Hematopoietic multipotent progenitor cell treated with erythropoietin and hydrocortisone succinate and interleukin-3 and kit ligand, for 8 days (in vitro differentiated cells): ENCODE measurements around the gene AURKB.
A peak's percentile ranks its signal among the peaks of the same experiment; 100 is the strongest.
"Not testable (repeated sequence)": the region's sequence is repeated elsewhere in the genome, so short reads cannot be mapped to it uniquely, and the experiment has no call there.

Source experiments
- DNase-seq: peaks from one replicate; pipeline ENCODE4 v3.0.0-alpha.2; 2015

AURKB gene

DNA sequence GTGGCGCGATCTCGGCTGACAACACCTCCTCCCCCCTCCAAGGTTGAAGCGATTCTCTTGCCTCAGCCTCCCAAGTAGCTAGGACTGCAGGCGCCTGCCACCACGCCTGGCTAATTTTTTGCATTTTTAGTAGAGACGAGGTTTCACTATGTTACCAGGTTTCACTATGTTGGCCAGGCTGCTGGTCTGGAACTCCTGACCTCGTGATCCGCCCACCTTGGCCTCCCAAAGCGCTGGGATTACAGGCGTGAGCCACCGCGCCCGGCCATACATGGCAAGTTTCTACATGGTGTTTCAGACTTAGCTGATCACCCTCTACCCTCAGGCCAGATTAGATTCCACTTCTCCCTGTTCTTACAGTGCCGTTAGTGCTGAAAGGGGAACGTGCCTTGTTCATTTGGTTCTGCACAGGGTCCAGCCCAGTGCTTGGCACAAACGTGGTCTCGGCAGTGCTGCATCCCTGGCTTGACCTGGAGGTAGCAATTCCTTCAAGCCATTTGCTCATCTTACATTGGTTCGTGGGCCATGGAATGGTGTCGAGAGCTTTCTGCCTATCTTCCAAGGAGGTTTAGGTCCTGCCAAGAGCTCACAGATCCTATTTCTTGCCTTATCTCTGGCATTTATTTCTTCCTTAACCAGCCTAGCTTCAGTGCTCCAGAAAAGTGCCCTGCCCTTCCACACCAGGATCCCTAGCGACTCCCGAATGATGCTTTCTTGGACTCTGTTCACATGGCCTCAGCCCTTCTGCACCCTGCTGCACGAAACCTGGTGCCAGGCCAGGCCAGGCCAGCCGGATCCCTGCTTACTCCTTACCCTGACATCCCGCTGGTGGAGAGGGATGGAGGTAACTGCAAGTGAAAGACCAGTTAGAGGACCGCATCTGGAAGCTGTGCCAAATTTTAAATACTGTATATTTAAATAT lies 14.8 kb upstream of the AURKB start:
- no peak for DNase-seq

DNA sequence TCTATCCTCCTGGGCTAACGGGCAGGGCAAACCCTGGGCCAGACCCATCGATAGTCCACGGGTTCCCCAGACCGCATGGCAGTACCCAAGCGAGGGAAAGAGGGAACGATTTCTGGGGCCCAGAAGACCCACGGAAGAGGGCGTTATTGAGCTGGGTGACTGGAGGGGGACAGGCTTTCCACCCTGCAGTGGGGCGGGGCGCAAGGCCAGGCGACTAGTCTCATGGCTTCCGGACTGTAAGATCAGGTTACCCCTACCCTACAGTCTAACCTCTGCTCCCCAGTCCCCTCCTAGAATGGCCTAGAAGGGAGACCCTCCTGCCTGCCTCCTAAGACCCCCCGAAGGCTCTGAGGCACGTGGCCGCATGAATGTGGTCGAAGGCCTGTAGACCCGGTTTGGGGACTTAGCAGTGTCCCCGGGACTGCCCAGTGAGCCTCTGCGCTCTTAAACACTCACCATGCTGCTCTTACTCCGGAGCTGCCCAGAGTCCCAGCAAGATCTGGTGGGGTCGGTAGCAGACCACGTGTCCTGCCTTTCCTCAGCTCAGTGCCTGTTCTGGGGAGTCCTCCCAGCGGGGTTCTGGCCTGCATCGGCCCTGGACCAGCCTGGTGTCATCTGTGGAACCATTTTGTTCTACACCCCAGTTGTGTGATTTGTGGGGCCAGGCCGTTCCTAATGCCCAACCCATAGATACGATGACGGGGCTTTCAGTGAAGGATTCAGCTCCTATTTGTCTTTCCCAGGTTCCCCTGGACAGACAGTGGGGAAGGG lies 13.2 kb upstream of the AURKB start:
- peak; percentile 83 for DNase-seq

DNA sequence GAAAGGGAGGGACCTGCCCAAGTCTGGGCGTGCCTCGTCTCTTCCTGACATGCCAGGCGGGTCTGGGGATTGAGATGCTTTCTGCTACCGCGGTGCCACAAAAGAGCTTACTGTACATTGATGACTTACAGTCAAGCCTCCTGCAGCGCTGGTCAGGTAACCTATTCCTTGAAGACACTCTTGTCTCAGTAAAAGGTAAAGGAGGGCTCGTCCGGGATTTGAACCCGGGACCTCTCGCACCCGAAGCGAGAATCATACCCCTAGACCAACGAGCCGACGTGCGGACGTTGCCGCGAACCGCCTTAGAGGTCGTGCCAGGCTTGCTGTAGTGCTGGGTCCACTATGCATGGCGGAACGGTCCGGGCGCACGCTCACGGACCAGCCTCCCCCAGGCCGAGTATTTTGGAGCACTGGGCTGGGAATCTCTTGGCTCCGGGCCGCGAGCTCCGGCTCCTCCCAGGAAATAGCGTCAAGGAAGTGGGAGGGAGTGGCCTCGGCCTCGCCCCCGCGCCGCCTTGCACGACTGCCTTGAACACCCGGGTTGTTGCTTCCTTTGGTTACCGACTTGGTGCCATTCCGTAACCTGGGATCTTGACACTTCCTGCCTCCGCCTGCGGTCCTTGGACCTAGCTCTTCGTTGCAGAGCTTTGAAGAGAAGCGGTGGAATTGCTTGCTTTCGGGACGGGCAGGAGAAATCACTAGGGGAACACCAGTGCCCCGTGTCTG lies 12.4 kb upstream of the AURKB start:
- DNase-seq = peak; percentile 93

DNA sequence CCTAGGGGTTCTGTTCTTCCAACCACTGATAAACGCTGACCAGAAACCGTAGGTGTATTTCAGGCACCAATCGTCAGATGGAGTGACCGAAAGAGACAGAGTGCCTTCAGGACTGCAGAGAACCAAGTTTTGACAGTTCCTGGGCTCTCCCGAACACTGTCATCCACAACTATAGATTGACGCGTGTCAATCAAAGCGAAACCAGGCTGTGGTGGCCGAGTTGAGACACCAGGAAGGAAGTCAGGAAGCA lies 11.9 kb upstream of the AURKB start:
- DNase-seq = peak; percentile 90

DNA sequence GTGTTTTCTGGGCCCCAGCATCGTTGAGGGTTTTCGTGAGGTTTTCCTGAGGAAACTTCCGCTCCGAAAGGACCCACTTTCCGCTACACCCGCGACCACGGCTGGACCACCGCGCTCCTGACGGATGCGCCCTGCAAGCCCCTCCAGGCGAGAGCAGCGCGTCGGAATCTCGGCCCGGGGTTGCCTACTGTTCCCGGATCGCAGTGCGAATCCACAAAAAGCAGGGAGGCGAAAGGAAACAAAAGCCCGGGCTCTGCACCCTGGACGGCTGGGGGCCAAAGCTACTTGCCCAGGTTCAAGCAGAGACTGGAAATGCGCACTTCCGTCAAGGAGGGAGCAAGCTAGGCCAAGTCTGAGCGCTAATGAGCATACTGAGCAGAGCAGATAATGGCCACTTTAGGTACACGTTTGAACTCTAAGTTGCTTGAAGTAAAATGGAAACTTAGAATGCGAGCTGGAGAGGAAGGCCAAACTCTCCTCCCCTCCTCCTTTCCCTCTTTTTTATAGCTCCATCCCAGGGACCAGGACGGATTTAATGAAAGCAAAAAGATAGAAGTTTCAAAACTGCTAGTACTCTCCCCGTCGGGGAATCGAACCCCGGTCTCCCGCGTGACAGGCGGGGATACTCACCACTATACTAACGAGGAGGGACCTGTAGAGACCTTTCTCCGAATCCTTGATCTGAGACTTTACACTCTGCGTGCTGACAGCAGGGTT lies 11.4 kb upstream of the AURKB start:
- peak; percentile 94 for DNase-seq

DNA sequence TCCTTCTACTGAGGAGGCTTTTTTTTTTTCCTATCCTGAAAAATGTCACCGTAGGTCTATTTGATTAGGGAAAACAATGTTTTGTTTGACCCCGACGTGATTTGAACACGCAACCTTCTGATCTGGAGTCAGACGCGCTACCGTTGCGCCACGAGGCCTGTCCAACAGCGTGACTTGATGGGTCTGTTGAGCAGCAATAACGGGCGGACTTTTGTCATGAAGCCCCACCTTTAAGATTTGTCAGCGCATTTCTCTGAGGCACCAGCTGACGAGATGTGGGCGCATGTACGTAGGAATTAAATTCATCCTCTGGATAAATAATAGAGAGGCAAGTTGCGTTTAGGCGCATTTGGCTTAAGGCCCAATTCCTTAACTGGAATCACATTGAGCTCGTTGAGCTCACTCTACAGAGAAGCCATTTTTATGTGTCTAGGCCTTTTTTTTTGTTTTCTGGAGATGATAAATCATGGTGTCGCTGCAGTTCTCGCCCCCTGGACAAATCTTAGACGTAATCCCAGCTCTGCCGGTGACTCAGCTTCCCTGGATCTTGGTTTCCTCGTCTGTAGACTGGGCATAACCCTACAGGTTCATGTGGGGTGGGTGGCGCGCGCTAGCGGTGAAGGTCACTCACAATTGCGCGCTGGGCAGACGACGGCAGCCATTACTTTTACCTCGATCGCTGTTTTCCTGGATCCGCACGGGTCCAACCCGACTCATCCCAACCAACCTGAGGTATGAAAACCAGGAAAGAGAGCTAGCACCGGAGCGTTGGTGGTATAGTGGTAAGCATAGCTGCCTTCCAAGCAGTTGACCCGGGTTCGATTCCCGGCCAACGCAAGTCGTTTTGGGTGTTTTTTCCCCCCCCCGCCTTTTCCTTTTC lies 10.6 kb upstream of the AURKB start:
- DNase-seq = peak; percentile 95

DNA sequence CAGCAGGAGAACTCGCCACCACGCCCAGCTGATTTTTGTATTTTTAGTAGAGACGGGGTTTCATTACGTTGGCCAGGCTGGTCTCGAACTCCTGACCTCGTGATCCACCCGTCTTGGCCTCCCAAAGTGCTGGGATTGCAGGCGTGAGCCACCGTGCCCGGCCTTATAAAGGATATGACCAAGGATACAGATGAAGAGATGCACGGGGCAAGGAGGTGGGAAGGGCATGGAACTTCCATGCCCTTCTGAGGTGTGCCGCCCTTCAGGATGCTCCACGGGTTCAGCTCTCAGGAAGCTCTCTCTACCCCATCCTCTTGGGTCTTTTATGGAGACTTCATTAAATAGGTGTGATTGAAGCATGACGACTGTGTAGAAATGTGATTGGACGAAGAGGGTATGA lies 3.6 kb upstream of the AURKB start:
- DNase-seq = not testable (repeated sequence)

DNA sequence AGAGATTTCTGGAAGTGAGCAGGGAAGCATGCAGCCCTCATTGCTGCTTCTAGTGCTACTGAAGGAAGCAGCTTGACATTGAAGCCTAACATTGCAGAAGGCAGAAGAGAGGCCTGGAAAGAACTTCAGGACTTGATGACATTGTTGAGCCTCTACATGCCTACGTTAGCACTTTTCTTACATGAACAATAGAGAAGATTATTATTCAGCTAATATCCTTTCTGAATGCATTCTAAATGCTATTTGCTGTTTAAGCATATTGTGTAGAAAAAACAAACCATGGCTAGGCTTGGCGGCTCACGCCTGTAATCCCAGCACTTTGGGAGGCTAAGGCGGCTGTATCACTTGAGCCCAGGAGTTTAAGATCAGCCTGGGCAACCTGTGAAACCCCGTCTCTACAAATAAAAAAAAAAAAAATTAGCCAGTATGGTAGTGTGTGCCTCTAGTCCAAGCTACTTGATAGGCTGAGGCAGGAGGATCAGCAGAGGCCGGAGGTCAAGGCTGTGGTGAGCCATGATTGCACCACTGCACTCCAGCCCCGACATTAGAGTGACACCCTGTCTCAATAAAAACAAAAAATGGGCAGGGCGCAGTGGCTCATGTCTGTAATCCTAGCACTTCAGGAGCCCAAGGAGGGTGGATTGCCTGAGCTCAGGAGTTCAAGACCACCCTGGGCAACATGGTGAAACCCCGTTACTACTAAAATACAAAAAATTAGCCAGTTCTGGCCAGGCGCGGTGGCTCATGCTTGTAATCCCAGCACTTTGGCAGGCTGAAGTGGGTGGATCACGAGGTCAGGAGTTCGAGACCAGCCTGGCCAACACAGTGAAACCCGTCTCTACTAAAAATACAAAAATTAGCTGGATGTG lies 2.2 kb upstream of the AURKB start:
- no peak for DNase-seq

DNA sequence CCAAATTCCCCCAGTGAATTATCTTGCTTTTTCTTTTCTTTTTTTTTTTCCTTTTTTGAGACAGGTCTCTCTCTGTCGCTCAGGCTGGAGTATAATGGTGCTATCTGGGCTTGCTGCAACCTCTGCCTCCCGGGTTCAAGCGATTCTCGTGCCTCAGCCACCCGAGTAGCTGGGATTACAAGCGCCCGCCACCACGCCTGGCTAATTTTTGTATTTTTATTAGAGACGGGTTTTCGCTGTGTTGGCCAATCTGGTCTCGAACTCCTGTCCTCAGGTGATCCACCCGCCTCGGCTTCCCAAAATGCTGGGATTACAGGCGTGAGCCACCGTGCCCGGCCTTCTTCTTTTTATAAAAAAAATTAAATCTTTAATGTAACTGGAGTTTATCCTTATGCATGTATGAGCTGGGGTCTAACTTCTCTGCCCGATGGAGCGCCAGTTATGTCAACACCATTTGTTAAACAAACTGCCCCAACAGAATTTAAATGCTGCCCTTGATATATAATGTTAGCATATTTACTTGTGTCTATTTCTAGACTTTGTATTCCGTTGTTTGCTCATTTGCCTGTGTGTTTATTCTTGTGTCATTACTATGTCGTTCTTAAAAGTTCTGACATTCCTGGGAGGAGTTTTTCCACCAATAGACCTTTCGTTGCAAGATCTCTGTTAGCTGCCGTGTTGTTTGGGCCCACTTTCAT lies 535 bp upstream of the AURKB start:
- no peak for DNase-seq

DNA sequence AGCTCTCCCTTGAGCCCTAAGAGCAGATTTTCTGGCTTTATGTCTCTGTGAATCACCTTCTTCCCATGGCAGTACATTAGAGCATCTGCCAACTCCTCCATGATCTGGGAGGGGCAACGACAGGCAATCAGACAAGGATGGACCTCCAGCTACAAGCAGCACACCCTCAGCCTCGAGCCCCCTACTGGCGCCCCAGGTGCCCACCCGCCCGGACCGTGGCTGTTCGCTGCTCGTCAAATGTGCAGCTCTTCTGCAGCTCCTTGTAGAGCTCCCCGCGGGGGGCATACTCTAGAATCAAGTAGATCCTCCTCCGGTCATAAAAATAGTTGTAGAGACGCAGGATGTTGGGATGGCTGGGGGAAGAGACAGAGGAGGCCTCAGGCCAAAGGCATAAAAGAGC lies 3.8 kb downstream of the AURKB start:
- DNase-seq = no peak

DNA sequence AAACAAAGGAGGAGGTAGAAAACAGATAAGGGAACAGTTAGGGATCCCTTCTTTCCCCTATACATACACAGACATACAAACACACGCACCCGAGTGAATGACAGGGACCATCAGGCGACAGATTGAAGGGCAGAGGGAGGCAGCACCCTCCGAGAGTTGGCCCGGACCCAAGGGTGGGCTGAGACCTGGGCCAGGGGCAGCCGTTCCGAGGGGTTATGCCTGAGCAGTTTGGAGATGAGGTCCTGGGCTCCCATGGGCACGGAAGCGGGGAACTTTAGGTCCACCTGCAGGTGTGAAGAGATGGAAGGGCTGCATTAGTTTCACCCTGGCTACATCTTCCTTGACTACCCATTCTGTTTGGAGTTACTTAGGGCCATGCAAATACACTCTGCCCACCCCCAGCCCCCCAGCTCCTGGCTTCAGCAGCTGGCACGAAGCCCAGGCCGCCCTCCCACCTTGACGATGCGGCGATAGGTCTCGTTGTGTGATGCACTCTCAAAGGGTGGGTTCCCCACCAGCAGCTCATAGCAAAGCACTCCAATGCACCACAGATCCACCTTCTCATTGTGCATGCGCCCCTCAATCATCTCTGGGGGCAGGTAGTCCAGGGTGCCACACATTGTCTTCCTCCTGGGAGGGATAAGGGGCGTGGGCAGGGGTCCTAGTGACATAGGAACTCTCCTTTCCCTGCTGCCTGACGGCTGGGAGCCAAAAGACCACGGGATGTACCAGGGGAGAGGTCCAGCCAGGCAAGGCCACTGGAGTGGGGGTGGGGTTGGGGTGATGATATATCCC lies 5.4 kb downstream of the AURKB start:
- DNase-seq = no peak

DNA sequence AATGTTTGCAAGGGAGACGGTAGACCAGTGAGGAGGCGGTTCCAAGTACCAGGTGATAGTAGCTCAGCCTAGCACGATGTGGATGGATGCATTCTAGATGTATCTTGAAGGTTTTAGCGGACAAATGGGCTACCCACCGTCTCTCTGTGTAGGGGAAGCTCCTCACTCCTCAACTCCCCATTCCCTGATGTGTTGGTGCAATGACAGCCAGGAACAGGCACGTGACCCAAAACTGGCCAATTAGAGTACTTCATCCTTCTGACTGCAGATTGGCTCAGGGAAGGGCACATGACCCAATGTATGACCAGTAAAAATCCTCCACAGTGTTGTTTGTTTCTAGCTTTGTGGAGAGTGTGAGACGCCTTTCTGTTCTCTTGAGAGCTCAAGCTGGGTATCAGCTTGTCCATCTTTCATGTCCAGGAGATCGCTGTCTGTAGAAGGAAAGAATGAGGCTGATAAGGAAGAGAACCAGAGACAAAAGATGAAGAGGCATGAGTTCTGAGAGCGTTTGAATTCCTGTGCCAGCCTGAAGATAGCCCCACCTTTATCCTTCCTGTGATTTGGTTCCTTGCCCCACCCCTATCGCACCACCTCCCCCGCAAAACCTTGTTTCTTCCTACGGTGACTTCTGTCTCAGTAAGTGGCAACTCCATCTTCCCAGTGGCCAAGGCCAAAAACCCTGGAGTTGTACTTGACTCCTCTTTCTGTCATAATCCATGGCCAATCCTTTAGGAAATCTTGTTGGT lies 18.1 kb downstream of the AURKB start:
- DNase-seq = peak; percentile 95

DNA sequence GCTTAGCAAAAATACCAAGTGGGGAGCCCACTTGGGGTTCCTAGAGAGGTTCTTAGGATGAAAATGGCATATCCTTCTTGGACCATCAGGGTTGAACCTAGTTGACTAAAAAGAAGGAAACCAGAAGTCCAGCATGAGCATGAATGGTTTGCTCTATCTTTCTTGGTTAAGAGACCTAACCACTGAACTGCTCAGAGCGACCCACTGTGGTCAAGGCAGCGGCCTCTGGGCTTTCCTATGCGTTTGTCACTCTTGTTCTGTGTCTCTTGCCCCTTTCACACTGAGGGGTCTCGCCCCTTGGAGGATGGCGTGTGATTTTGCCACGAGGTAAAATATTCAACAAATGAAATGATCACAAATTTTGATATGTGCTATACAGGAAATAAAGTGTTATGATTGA lies 19.9 kb downstream of the AURKB start:
- DNase-seq = no peak

DNA sequence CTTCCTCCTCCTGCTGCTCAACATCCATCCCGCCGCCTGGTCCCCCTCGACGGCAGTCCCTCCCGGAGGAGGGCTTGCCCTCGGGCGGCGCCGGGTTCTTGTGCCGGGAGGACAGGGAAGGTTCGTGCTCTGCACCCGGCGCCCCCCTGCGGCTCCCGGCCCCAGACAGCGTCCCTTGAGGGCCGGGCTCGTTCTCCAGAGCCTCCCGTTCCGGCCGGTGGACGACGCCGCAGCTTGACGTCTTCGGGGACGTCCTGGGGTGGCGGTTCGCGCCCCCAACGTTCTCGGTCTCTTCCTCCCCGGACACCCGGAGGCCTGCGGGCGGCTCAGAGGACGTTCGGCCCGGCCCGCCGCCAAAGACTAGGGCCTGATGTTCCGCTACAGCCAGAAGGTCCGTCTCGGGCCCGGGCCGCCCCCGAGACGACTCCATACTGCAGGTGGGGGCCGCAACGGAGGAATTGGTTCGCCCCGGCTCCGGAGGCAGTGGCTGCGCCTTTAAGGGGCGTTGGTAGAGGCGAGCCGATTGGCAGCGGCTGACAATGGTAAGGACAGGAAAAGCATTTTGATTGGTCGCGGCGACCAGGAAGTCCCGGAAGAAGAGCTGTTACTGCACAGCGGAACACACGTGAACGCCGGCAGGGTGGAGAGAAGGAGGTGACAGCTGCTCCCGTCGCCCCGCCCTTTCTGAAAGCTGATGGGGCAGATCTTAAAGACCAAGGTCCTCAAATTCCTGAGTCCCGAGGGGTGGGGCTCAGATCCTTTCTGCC lies 20.5 kb downstream of the AURKB start, which contains the start of gene BORCS6:
Gene BORCS6, minus strand, starts transcription at position 470 of the 767 bp plus-strand sequence. Its CDS starts 40 bp downstream, at position 430.
- DNase-seq = peak; percentile 99

DNA sequence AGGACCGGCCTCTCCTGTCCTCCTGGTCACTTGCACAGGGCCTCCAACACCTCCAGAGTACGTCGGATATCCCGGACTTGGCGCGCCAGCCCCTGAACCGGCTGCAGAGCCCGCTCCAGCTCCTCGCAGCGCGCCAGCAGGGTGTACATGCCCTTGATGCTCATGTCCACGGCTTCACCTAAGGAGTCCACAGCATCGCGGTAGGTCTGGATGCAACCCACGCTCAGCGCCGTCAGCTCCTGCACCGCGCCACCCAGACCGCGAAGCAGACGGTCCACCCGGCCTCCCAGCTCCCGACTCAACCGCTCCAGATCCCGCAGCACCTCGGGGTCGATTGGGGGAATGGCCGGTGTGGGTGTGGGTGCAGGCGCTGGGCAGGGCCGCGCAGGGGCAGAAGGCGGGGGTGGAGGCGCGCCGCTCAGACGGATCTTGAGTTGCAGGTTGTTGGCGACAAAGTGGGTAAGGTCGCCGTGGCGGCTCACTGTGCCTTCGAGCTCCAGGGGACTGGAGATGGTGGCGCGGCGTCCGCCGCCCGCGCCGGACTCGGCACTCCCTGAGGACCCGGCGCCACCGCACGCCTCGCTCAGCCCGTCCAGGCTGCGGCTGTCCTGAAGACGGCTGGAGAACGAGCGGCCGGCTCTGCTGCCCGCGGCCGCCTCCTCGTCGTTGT lies 21.2 kb downstream of the AURKB start:
- no peak for DNase-seq

DNA sequence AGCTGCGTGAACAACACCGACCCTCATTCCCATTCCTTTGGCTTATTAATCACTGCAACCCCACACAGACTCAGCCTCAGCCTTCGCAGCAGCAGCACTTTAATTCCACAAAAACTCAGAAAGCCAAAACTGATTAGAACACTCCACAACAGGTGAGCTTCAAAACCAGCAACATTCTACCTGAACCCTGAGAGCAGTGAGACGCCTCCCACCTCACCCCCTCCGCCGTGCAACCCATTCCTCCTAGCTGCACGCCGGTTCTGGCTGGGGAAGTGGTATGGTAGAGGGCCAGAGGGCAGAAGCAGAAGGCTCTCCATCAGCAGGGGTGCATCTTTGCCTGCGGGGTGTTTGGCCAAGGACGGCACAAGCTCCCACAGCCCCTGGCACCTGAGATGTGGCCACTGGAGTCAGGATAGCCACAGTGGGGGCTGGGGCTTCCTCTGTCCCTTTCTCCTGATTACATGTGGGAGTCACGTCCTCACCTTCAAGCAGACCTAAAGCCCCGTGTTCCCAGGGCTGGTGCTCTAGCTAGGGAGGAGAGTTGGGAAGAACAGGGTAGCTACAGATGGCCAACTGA lies 22.0 kb downstream of the AURKB start:
- DNase-seq = no peak
